NCI-H1105 treated with DMSO at 0.1 percent for 48 hours (cell line): ENCODE results near the gene GPC3.
"Not testable (repeated sequence)": the region's sequence is repeated elsewhere in the genome, so short reads cannot be mapped to it uniquely, and the experiment has no call there.

Source experiments
- DNase-seq: peaks from one replicate; lab custom pipeline; 2025; lab: John Stamatoyannopoulos, UW

The GPC3 gene

DNA sequence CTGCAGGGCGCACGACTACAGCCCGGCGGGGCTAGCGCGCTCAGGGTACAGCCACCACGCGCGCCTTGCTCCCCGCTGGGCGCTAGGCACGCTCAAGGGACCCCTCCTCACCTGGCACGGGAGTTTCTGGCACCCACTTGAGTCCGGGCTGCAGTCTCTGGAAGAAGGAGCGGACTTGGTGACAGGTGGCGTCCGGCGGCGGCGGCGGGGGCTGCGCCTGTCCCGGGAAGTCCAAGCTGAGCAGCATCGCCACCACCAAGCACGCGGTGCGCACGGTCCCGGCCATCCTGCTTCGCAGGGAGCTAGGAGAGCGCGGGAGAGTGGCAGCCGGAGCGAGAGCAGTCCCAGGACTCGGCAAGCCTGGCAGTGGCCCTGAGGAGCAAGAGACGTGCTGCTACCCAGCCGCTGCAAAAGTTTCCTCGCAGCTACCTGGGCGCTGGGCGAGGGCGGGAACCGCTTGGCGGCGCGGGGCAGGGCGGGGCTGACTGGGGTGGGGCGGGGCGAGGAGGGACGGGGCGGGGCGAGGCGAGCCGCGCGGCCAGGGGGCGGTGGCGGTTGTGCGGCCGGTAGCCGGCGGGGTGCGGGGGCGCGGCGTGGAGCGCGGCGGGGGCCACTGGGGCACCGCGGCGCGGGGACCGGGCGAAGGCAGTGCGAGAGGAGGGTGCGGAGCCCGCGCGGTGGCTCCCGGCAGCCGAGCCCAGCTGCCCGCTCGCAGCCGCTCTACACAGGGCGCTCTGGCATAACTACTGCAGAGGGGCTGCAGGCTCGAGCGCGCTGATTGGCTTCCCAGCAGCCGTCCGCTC is at the start of gene GPC3:
TSS of gene GPC3 (minus strand) at position 431 of the 803 bp plus-strand sequence.
- DNase-seq = peak; percentile 73

DNA sequence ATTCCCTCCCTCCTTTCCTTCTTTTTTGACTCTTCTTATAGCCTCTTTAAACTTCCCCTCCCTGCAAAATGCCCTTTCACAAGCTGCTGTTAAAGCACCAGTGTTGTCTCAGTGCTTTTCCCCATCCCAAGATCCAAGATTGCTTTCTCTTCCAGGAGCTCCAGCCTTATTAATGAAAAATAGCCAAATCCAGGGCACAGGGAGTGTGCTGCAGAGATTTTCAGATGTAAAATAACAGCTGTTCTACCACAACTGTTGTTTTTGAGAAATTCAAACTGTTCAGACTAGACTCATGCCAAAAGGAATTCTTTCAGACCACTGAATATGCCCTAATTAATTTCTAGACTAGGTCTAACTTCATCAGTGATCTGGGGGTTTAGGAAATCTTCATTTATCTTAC is 47.0 kb upstream of the GPC3 start:
- no peak for DNase-seq

DNA sequence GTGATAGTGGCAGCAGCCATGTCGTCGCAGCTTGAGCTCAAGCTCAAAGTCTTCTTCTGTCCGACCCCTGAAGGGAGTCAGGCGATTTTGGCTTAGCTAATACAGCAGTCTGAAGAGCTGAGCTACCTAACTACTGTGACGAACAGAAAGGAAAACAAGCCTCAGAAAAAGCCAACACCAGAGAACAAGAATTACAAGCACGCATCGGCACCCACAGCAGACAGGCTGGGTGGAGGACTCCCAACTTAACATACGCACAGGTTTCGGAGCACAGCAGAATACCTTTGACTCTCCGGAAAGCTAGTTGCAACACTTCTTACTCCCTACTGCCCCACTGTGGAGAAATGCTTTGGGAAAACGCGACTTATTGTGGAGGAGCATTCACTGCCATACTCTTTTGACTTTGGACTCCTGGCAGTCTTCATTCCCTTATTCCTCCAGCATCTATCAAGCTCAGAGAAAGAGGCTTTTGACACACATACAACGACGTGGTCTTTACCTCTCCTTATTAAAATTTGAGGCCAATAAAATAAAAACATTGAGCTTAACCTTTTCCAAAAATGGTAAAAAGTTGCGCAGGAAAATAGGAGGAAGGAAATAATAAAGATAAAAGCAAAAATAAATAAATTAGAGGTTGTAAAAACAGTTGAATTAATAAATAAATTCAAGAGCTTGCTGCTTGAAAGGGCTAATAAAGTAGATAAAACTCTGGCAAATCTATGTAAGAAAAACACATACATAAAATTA is 41.3 kb upstream of the GPC3 start:
- DNase-seq = no peak

DNA sequence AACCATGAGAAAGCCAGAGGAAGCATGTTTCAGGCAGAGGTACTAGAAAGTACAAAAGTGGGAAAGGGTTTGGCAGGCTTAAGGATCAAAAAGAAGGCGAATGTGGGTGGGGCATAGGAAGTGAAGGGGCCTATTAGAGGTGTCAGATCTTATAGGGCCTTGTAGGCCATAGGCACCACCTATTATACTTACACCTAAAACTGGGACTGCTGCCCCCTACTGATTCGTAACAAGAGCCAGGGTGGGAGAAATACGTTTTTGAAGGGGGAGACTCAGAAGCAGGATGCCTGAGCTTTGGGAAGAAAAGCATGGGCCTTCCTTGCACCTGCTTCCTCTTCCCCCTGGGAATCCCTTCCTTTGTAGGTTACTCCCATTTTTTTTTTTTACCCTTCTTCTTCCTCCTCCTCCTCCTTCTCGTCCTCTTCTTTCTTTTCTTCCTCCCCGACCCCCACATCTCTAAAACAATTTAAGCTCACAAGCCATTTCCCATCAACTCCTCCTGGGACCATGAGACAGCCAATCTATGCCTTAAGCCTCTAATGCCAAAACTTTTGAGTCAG is 40.7 kb upstream of the GPC3 start:
- DNase-seq = no peak

DNA sequence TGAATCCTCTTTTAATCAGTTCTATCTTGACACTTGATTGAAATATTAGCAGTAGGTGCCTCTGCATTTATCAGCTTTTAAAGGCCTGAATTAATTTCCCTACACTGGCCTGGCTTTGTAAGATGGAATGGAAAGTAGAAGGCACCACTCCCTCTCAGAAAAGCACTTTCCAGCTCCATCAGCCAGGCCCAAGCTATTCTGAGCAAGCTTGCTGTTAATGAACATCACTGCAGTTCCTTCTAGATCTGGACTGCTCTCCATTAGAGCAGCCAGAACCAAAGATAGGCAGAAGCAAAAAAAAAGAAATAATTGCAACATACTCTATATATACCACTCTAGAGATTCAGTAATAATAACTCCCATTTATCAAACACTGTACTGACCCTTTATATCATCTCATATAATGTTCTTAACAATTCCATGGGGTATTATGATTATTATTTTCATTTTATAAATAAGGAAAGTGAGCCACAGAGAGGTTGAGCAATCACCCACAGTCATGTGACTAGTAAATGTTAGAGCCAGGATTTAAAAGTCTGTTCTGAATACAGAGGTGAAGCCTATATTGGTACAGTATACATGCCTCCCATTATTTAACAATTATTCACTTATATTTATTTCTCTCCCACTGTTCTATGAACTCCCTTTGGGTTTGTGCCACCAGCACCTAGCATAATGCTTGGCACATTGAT is 39.4 kb upstream of the GPC3 start:
- DNase-seq = no peak

DNA sequence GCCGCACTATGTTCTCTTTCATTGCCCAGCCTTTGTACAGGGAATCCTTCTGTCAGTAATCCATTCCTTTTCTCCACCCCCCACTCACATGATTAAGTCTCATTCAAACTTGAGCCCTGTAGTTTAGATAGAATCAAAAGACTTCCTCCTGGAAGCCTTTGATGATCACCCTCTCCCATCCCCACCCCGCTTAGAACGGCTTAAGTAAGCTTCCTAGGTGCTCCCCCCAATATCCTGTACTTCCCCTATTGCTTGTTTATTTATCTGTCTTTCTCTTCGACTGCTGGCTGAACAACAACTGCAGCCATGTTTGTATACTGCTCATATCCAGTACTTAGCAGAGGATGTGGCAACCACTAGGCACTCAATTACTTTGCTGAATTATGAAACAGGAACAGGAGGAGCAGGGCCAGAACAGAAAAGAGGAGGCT is 38.5 kb upstream of the GPC3 start:
- DNase-seq = no peak

DNA sequence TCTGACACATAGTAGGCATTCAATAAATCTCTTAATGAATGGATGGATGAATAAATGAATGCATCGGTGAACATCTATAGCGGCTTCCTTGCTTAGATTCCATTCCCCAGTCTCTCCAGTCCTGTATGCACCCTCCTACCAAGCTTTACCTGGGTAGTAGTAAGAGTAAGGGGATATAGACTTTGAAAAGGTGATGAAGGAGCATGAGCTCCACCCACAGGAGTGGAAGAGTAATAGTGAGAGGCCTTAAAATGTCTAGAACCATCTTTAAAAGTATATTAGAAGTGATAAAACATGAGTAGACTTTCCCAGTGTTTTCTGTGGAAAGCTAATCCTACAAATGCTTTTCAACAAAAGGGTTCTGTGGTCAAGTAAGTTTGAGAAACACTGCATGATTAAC is 35.5 kb upstream of the GPC3 start:
- no peak for DNase-seq

DNA sequence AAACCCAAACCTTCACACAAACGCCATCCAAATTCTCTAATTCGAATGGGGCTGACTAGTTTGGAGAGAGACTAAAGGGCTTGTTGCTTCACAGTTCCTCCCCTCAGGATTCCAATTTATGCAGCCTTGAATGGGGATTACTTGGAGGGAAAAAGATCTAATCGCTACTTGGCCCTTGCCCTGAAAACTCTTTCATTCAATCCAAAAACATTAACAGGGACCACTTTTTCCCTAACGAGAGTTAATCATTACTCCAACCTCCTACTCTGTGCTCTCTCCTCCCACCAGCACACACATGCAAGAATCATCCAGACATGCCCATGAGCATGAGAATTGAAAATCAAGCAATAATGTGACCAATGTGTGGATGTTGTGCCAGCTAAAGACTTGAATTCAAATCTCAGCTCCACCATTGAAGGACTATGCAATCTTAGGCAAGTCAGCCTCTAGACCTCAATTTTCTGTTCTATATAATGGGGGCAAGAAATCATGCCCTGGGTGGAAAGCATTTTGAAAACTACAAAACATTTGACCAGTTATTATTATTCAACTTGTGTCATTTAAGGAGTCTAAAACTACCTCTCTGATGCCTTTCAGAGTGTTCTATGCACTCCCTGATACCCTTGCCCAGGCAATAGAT is 34.3 kb upstream of the GPC3 start:
- DNase-seq = no peak

DNA sequence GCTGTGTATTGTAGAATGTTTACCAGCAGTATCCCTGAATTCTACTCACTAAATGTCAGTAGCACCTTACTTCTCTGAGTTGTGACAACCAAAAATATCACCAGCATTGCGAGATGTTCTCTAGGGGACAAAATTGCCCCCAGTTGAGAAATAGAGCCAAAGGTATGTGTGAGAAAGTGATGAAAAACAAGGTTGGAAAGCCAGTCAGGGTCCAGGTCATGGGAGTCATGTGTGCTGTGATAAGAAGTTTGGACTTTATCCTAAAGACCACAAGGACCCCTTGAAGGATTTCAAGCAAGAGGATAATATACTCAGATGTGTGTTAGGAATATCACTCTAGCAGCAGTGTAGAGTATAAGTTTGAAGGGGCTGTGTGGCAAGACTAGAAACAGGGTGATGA is 30.9 kb upstream of the GPC3 start:
- DNase-seq = not testable (repeated sequence)

DNA sequence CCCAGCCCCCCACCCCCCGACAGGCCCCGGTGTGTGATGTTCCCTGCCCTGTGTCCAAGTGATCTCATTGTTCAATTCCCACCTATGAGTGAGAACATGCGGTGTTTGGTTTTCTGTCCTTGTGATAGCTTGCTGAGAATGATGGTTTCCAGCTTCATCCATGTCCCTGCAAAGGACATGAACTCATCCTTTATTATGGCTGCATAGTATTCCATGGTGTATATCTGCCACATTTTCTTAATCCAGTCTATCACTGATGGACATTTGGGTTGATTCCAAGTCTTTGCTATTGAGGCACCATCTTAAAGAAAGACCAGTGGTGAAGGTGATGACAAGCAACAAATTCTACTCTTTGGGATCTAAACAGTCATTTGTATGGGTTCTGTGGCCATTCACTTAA is 30.1 kb upstream of the GPC3 start:
- not testable (repeated sequence) for DNase-seq

DNA sequence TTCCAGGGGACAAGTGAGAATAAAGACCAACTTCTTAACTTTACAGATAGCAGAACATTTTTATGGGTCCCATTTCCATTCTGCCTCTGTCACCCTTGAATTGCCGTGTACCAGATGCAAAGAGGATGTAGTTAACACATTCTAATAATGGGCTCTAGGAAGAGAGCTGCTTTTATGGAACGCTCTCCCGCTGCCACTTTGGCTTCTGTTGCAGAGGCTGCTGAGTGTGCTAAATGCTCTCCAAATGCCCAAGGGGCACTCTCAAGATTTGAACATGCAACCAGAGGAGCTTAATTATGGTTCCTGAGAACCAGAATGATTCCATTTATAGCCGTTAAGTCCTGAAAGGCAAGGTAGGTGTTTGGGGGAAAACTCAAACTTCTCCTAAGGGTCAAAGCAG is 28.1 kb upstream of the GPC3 start:
- no peak for DNase-seq

DNA sequence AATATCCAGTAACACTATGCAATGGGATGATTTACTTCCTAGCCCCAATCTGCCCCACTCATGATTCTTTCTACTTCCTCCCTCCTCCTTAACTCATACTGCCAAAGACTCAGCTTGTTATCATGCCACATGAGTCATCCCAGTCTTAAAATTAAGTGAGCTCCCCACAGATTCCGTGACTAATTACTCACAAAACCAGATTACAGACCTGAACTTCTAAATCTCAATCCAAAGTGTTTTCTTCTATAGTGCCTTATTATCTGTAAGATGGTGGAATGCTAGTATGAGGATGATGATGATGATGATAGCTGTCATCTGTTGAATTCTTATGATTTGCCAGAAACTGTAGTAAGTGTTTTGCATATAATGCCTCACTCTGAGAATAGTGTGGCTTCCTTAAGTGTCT is 27.7 kb upstream of the GPC3 start:
- DNase-seq = no peak

DNA sequence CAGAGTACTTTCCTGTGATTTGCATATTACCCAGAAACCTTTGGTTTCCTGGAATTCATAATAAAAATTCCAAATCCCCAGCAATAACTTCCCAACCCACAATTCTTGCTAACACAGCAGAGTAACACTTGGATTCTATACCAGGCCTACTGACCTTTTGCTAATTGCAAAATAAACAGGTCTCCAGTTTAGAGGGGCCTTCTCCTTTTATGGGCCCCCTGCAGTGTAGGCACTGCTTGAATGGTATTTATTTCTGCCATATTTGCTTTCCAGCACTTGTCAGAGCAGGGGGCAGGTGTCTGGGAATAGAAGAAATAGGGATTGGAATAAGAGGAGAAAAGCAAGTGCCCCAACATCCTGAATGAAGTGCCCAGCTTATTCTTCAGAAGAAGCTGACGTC is 25.3 kb upstream of the GPC3 start:
- no peak for DNase-seq

DNA sequence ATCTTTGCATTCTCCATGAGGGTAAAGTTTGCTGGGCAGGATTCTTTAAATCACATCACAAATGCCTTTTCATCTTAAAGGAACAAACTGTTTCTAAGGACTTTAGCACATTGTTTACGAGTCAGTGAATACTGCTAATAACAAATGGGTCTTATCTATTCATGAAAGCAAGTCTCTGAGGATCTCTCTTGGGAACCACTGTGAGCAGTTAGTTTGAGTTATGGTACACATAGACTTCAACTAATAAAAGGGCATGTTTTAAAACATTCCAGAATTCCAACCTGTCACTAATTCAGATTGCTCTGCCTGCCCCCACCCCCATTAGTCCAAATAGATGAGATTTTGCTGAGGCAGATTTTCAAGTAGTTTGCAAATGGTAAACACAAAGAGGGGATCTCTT is 22.3 kb upstream of the GPC3 start:
- DNase-seq = no peak

DNA sequence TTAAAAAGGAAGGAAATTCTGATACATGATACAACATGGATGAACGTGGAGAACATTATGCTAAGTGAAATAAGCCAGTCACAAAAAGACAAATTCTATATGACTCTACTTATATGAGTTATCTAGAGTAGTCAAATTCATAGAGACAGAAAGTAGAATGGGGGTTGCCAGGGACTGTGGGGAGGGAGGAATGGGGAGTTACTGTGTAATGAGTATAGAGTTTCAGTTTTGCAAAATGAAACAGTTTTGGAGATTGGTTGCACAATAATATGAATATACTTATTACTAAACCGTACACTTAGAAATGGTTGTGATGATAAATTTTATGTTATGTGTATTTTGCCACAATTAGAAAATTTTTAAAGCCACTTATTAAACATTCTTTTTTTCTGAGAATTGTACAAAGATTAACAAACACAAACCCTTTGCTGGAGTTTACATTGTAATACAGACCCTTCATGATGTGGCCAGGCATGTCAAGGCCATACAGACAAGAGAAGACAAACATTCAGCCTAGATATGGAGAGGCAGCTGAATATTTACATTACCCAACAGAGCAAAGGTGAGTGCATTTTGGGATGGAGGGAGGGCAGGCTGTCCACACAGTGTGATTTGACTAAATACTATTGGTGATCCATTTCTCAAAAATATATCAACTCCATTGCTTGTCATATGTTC is 21.2 kb upstream of the GPC3 start:
- DNase-seq = no peak

DNA sequence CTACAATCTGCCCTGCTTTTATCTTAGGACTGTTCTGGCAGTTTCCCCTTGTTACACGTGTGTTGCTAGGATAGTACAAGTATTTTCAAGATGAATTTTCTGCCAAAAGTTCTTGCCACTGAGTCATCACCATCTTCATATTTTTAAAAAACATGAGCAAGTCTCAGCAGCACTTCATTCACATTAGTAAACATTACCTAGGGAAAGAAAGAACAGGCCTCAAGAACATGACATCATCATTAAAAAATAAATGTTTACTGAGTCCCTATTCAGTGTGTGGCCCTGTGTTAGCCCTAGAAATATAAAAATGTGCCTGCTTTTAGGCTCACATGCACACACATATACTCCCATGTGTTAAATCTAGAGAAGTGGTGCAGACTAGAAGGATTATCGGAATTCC is 18.7 kb upstream of the GPC3 start:
- DNase-seq = no peak

DNA sequence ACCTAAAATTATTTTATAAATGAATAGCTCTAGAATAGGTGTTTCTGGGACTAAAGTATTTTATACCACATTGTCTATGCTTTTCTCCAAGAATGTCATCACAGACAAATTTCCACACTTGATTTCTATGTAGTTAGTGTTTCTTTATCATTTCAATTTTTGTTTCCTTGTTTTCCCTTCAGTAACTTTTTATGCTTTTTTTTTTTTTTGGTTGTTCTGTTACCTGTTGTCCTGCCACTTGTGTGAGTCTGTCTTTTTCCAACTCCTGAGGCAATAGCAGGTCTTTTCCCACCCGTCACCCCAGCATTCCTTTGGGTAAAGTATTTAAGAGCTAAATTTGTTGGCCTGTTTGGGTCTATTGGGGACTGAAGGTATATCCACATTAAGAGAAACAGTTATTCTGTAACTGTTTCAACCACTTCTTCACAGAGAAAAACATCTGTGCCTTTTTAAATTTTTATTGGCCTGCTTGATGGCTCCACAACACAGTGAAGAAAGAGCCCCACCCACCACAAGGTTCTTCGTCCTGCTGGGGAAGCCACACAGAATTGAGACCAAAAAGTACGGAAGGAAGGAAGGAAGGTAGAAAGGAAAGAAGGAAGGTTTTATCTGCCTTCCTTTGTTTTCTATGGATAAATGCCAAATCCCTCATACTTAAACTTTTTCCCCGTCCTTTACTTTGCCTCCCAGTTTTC is 17.7 kb upstream of the GPC3 start:
- no peak for DNase-seq

DNA sequence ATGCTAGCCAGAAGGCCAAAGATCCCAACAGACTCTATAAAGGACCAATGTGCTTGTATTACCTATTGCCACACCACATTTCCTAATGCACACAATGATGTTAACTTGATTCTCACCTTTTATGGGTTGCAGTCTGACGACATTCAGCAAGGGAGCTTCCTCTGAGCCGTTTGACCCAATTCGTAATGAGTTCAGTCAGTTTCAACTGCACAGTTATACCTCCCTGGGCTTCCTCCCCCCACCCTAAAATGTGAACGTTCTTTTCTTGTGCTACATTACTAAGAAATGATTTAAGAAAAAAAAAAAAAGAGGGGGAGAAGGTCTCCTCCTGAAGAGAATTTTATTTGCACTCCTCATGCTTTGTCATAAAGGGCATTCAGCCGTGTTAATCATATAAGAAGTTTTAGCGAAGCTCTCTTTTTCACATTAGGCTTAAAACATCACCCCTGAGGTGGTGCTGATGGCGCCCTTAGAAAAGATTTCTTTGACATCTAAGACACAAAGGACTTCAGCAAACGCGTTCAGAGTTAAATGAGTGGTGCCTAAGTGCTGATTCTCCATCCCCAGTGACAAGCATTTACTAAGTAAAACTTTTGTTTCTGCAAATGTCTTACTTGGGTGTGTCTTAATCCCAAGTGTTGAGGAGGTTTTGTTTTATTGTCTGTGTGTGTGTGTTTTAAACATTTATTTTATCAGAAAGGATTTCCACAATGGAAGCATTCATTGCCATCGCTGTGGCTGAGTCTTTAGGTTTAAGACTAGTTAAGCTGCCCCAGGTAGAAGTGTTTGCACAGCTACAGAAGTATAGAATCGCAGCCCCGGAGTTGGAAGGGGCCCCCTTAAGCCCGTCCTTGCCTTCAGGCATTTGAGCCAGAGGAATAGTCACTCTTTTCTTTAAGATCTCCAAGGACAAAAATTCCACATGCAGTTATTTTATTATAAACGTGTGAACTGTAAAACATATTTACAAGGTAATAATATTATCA is 15.2 kb upstream of the GPC3 start:
- DNase-seq = no peak

DNA sequence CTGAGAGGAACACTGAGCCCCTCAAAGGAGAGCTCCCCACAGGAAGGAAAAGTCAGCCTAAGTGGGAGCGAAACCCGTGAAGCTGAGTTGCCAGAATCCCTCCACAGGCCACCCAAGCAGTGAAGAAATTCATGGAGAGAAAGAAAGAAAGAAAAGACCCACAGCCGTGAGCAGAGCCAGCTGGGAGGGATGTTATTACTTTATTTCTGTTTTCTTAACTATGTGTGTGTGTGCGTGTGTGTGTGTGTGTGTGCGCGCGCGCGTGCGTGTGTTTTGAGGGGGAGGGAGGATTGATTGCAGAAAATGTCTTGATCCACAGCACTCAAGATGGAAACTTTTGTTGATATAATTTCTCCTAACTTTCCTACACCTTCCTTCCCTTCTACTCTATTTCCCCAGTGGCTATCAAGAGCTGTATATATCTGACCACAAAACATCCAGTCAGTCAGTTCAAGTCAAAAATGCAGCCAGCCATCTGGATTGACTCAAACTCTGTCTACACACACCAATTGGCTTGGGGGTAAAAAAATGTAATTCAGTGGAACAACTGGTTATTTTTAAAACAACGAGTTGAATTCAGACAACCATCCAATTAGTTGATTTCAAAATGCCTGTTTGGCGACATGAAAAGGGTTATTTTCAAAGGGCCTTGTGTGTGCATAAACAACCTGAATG is 13.8 kb upstream of the GPC3 start:
- DNase-seq = no peak
